Uterus (tissue), 4 donors: Measurements from ENCODE around the gene CTXN1. TPM values are rescaled to one million over a fixed set of nuclear protein-coding genes. Genes with fewer than 3 reads are reported as not detected.

Source experiments
- DNase-seq, 2 donors: peaks; one replicate each; pipeline ENCODE4 v3.0.0-alpha.2; 2019 to 2020
- H3K27ac ChIP-seq, 2 donors: fragments of 200-600 bp; sonication (generic); 1 replicate in 1 of 2; 2 replicates in 1 of 2; pipeline ENCODE4 v1.5.1; 2016 to 2018
- H3K27me3 ChIP-seq, 2 donors: fragments of 200-600 bp; sonication (generic); one replicate each; pipeline ENCODE4 v1.5.1; 2018 to 2019; ENCODE audit warnings: control low read depth in 1 of 2
- H3K36me3 ChIP-seq, 2 donors: fragments of 200-600 bp; sonication (generic); one replicate each; pipeline ENCODE4 v1.5.1; 2019; ENCODE audit warnings: control low read depth in 1 of 2
- H3K4me1 ChIP-seq, 2 donors: fragments of 200-600 bp; sonication (generic); one replicate each; pipeline ENCODE4 v1.5.1; 2018 to 2019; ENCODE audit warnings: control low read depth in 1 of 2
- H3K4me3 ChIP-seq, 2 donors: fragments of 200-600 bp; sonication (generic); 1 replicate in 1 of 2; 2 replicates in 1 of 2; pipeline ENCODE4 v1.5.1; 2018 to 2019; ENCODE audit warnings: mild to moderate bottlenecking in 1 of 2
- H3K9me3 ChIP-seq, 2 donors: fragments of 200-600 bp; sonication (generic); one replicate each; pipeline ENCODE4 v1.5.1; 2019; ENCODE audit warnings: control low read depth in 1 of 2
- CTCF ChIP-seq, 4 experiments: fragments of 200-600 bp in 2 of 4; fragments of 450-650 bp in 2 of 4; sonication (generic) in 2 of 4; IDR thresholded peaks; one replicate each; pipeline ENCODE4 v1.5.1; 2016 to 2019; ENCODE audit warnings: antibody characterized with exemption in 4 of 4, mild to moderate bottlenecking in 2 of 4, moderate library complexity in 1 of 4
- POLR2A ChIP-seq, 2 donors: fragments of 450-650 bp; IDR thresholded peaks; one replicate each; pipeline ENCODE4 v1.6.1; 2016; ENCODE audit warnings: antibody characterized with exemption in 2 of 2, mild to moderate bottlenecking in 1 of 2, moderate library complexity in 1 of 2
- intact Hi-C: fragments of 100-400 bp; cut with DNase I; formaldehyde crosslinking; loops from one replicate; pipeline ENCODE4 v1.15.1; 2023; ENCODE audit warnings: low total_unique reads
- total RNA-seq, 4 donors: library from RNA; depleted of rRNA in 3 of 4; stranded (reverse); fragments of >200 nt in 3 of 4; gene quantifications; one replicate each; pipeline versions ENCODE4 v1.1.0 to v1.2.4, GENCODE V29; 2014 to 2023
- donor health status: DM: yes; HTN: yes; CAD: no.

CTXN1 gene
- total RNA-seq, 4 donors from 2014 or later, result 7.2 to 47.1 (median 14.9) TPM; not detected in 1

- TF ChIP-seq POLR2A (IDR thresholded peaks at IDR 0.05) (peak; percentile 67 to 89), CTCF (IDR thresholded peaks at IDR 0.05) (peak; percentile 60 to 91 (median 66))
- Histone ChIP-seq H3K9me3 (no peaks in the 10 kb centered on the region), H3K4me3 (peak within 1 kb of the TSS; percentile 57 to 79), H3K27ac (peak within 1 kb of the TSS; percentile 83 to 90), H3K4me1 (peaks cover 10 to 14% of the 10 kb centered on the region in 2 donors), H3K36me3 (no peaks in the 10 kb centered on the region), H3K27me3 (no peaks in the 10 kb centered on the region)
- peak; percentile 100 for DNase-seq
- intact Hi-C loops, result no loop called here
These were observed 22.5 kb downstream of the CTXN1 start, which contains the start of gene MAP2K7 for GRCh38 chr19:7903244-7904073. TSS of gene MAP2K7 (plus strand) at chr19:7903877. CDS start at chr19:7903945, 68 bp downstream.

DNA sequence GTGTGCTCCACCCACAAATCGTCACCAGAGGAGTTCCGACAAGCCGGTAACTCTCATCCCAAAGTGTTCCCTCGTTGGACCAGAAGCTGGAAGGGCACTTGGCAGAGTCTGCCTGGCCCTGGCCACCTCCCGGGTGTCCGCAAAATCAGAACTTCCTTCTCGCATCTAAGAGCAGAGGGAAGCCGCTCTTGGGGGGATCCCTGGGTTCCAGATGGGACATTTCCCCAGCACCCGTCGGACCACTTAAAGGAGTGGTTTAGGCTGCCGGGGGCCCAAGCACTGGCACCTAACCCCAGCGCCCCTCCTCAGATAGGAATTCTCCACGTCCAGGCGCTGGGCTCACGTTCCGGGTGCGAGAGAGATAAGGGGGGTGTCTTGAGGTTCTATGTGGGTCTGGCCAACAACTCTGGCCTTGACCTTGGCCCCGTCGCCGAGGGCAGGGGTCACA, 23.1 kb downstream of the CTXN1 start:
- TF ChIP-seq POLR2A (IDR thresholded peaks at IDR 0.05), result no peak
- no peak for TF ChIP-seq CTCF (IDR thresholded peaks at IDR 0.05)
- Histone ChIP-seq H3K36me3 (no peaks in the 10 kb centered on the region), H3K4me3 (peak overlapping the region; percentile 47), H3K9me3 (no peaks in the 10 kb centered on the region), H3K4me1 (peaks cover 10 to 14% of the 10 kb centered on the region in 2 donors), H3K27ac (peak overlapping the region; percentile 81 to 85), H3K27me3 (no peaks in the 10 kb centered on the region)
- DNase-seq, result peak in 1 of 2 donors; percentile 39
- intact Hi-C loops, result no loop called here

DNA sequence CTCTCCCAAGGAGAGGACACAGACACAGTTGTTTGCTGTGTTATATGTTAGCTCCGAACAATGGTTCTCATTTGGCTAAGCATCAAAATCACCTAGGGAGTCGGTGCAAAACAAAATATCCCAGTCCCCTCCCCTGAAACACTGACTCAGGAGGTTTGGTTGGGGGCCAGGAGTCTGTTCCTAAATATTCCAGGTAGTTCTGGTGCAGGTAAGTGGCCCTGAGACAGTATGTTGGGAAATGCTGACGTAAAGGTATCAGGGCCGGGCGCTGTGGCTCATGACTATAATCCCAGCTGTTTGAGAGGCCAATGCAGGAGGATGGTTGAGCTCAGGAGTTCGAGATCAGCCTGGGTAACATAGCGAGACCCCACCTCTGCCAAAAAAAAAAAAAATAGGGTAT, 24.6 kb downstream of the CTXN1 start:
- no peak overlapping the region for H3K4me3 ChIP-seq
- no peaks in the 10 kb centered on the region for H3K36me3 ChIP-seq
- no peak overlapping the region for H3K27ac ChIP-seq
- H3K4me1 ChIP-seq, result peaks cover 10 to 14% of the 10 kb centered on the region in 2 donors
- H3K9me3 ChIP-seq, result no peaks in the 10 kb centered on the region
- intact Hi-C loops, result no loop called here
- H3K27me3 ChIP-seq, result no peaks in the 10 kb centered on the region
- no peak for DNase-seq
- TF ChIP-seq CTCF (IDR thresholded peaks at IDR 0.05), result no peak
- no peak for TF ChIP-seq POLR2A (IDR thresholded peaks at IDR 0.05)

DNA sequence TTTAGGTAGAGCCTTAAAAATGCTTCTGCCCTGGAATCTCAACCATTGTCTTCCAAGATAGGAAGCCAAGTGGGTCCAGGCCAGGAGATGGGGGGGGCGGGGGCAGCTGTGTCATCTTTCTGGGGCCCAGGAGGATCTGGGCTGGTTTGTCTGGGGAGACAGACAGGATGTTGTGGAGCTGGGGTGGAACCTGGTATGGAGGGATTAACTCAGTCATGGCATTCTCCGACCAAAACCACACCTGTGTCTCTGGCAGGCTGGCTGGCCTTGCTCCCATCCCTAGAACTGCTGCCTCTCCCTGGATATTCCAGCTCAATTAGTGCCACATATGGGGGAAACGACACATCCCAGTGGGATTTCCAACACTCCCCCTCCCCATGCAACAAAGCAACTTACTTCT, 25.0 kb downstream of the CTXN1 start:
- no peak for TF ChIP-seq CTCF (IDR thresholded peaks at IDR 0.05)
- no peak for TF ChIP-seq POLR2A (IDR thresholded peaks at IDR 0.05)
- H3K9me3 ChIP-seq, result no peaks in the 10 kb centered on the region
- no peaks in the 10 kb centered on the region for H3K36me3 ChIP-seq
- DNase-seq, result no peak
- no peak overlapping the region for H3K4me3 ChIP-seq
- intact Hi-C loops, result no loop called here
- peaks cover 10 to 14% of the 10 kb centered on the region in 2 donors for H3K4me1 ChIP-seq
- no peaks in the 10 kb centered on the region for H3K27me3 ChIP-seq
- no peak overlapping the region for H3K27ac ChIP-seq

DNA sequence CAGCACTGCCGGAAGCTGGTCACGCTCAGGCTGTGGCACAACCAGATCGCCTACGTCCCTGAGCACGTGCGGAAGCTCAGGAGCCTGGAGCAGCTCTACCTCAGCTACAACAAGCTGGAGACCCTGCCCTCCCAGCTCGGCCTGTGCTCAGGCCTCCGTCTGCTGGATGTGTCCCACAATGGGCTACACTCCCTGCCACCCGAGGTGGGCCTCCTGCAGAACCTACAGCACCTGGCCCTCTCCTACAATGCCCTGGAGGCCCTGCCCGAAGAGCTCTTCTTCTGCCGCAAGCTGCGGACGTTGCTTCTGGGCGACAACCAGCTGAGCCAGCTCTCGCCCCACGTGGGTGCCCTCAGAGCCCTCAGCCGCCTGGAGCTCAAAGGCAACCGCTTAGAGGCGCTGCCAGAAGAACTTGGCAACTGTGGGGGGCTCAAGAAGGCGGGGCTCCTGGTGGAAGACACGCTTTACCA, 25.5 kb downstream of the CTXN1 start:
- no peak overlapping the region for H3K4me3 ChIP-seq
- intact Hi-C loops, result no loop called here
- no peak for DNase-seq
- no peak for TF ChIP-seq POLR2A (IDR thresholded peaks at IDR 0.05)
- no peaks in the 10 kb centered on the region for H3K27me3 ChIP-seq
- no peaks in the 10 kb centered on the region for H3K9me3 ChIP-seq
- no peak overlapping the region for H3K27ac ChIP-seq
- H3K36me3 ChIP-seq, result no peaks in the 10 kb centered on the region
- H3K4me1 ChIP-seq, result peaks cover 9 to 13% of the 10 kb centered on the region in 2 donors
